Pons (tissue), 1 donor: ENCODE data around the gene IQCC.

ENCODE experiments used
- DNase-seq: peaks from one replicate; pipeline ENCODE4 v3.0.0-alpha.2; 2016; ENCODE audit warnings: low spot score

IQCC gene

GRCh38 chr1:32257227-32257508 lies 51.7 kb downstream of the IQCC start:
- DNase-seq: no peak
